ENCODE data around the gene PLEKHJ1. TPM values are rescaled to one million over a fixed set of nuclear protein-coding genes. Genes with fewer than 3 reads are reported as not detected.

The PLEKHJ1 gene
- polyA plus RNA-seq, 1 of the 3 experiments (the other 2 are of a cell fraction): 151 TPM

- H3K36me3 ChIP-seq (replicated peaks in 1 of 2; ENCODE audit: control insufficient read depth in 1 of 2, insufficient read depth in 2 of 2, low read length in 1 of 2): peaks cover 8 to 73% of the 10 kb centered on the region in 2 experiments
Measured at GRCh38 chr19:2210987-2211740, 25.0 kb downstream of the PLEKHJ1 start.

More at GRCh38 chr19:2210987-2211740, 25.0 kb downstream of the PLEKHJ1 start:
- no peaks in the 10 kb centered on the region for H3K4me1 ChIP-seq (ENCODE audit: control insufficient read depth in 1 of 2, insufficient read depth in 2 of 2, low read depth in 1 of 2, low read length in 1 of 2)
- H2AFZ ChIP-seq (ENCODE audit: low read depth): no peak overlapping the region
- no peak overlapping the region for H3K4me2 ChIP-seq
- CTCF ChIA-PET: interaction anchor here (0.6 kb wide), 1 partner anchor 8 kb away, joined by 3 read pairs; no protein-coding TSS in a partner anchor
- no peak overlapping the region for H3K4me3 ChIP-seq (ENCODE audit: low read depth in 2 of 2, low read length in 1 of 2)
- H4K20me1 ChIP-seq (ENCODE audit: insufficient read depth): no peaks in the 10 kb centered on the region
- no peaks in the 10 kb centered on the region for H3K27me3 ChIP-seq (ENCODE audit: insufficient read depth)
- H3K9me2 ChIP-seq: no peaks in the 10 kb centered on the region
- no peak for DNase-seq
- no peak overlapping the region for H3K9ac ChIP-seq
- no peak overlapping the region for H3K27ac ChIP-seq (ENCODE audit: low read depth in 2 of 2, low read length in 1 of 2)
- no peak for TF ChIP-seq EZH2phosphoT487 (IDR thresholded peaks at IDR 0.05; ENCODE audit: borderline replicate concordance, low read depth)
- TF ChIP-seq GATA2 (CRISPR knock-in tag; IDR thresholded peaks at IDR 0.05): no peak
- no peak for TF ChIP-seq CHD2 (IDR thresholded peaks at IDR 0.05; ENCODE audit: low read length, partially characterized antibody)
- TF ChIP-seq CTCF (IDR thresholded peaks at IDR 0.05): no peak
- no peak for TF ChIP-seq RAD21 (IDR thresholded peaks at IDR 0.05; ENCODE audit: low read length)
- TF ChIP-seq POLR2AphosphoS5 (IDR thresholded peaks at IDR 0.05; ENCODE audit: low read depth, low read length): no peak
- no peak for TF ChIP-seq RCOR1 (IDR thresholded peaks at IDR 0.05; ENCODE audit: low read length)
- TF ChIP-seq FOXM1 (IDR thresholded peaks at IDR 0.05; ENCODE audit: low read depth): no peak
- no peak for TF ChIP-seq RXRA (IDR thresholded peaks at IDR 0.05; ENCODE audit: borderline replicate concordance, low read depth)
- TF ChIP-seq SMC3 (IDR thresholded peaks at IDR 0.05; ENCODE audit: low read depth, low read length): no peak
- TF ChIP-seq NFIC (IDR thresholded peaks at IDR 0.05; ENCODE audit: borderline replicate concordance): no peak
- TF ChIP-seq SIN3A (IDR thresholded peaks at IDR 0.05; ENCODE audit: borderline replicate concordance, low read depth, low read length): no peak
- TF ChIP-seq FOXJ3 (CRISPR knock-in tag; IDR thresholded peaks at IDR 0.05): no peak
- TF ChIP-seq USF2 (IDR thresholded peaks at IDR 0.05; ENCODE audit: borderline replicate concordance, low read depth, low read length): no peak
- TF ChIP-seq MAX (IDR thresholded peaks at IDR 0.05; ENCODE audit: low read depth): no peak
- no peak for TF ChIP-seq YY1 (IDR thresholded peaks at IDR 0.05; ENCODE audit: low read depth)
- no peak for TF ChIP-seq MXI1 (IDR thresholded peaks at IDR 0.05; ENCODE audit: low read depth, low read length)
- no peak for TF ChIP-seq TEAD4 (IDR thresholded peaks at IDR 0.05; ENCODE audit: borderline replicate concordance, insufficient read depth)
- H3K9me3 ChIP-seq: no peaks in the 10 kb centered on the region
- no peaks in the 10 kb centered on the region for H3K79me2 ChIP-seq (ENCODE audit: insufficient read depth)
- WGBS (ENCODE audit: low lambda C conversion rate): 90% methylated on average over 16 of the region's 33 CpGs
- POLR2A ChIA-PET: no interaction called here
- no peaks in the 10 kb centered on the region for H3F3A ChIP-seq (replicated peaks; ENCODE audit: insufficient read depth)
